HG02678 (cell line): ENCODE results near the gene NPEPL1.

Source experiments
- ATAC-seq: cut with Tn5 transposase; IDR thresholded peaks from one replicate; pipeline ENCODE4 v1.9.1; 2021; ENCODE audit warnings: mild to moderate bottlenecking, moderate library complexity; ENCODE audit not compliant: unreplicated experiment

NPEPL1 gene

DNA sequence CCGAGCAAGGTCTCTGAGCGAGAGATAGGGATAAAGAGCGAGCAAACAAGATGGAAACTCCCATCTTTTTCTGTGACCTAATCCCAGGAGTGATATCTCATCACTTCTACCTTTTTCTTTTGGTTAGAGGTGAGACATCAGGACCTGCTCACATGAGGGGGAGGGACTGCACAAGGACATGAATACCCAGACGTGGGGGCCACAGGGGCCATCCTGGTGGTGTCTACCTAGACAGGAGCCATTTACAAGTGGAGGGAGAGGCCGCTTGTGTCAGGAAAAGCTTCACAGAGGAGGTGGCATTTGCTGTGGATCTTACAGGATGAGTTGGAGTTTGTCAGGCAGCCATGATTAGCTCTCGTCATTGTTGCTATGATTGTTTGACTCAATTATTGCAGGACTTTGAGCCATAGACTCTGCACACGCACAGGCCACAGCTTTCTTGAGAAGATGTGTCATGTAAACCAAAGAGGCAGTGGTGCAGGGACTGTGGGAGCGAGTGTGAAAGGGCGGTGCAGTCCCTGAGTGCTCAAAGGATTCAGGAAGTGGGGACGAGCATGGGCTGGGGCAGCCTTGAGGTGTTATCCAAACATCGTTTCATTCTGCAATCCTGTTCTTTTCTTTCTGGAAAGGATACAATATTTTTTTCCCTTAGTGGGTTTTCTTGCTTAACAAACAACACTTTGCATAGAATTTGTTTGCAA is 7.7 kb downstream of the NPEPL1 start:
- ATAC-seq = no peak

DNA sequence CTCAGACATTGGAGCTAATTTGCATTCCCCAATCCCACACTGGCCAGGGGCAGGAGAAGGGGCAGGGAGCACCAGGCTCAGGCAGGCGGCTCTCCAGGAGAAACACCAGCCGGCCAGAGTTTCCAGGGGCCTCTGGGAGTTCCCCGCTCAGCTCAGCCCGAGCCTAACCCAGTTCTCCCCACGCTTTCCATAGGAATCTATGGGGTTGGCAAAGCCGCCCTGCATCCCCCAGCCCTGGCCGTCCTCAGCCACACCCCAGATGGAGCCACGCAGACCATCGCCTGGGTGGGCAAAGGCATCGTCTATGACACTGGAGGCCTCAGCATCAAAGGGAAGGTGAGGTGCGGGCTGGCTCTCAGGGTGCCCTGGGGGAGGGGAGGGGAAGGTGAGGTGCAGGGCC is 8.2 kb downstream of the NPEPL1 start:
- ATAC-seq = no peak

DNA sequence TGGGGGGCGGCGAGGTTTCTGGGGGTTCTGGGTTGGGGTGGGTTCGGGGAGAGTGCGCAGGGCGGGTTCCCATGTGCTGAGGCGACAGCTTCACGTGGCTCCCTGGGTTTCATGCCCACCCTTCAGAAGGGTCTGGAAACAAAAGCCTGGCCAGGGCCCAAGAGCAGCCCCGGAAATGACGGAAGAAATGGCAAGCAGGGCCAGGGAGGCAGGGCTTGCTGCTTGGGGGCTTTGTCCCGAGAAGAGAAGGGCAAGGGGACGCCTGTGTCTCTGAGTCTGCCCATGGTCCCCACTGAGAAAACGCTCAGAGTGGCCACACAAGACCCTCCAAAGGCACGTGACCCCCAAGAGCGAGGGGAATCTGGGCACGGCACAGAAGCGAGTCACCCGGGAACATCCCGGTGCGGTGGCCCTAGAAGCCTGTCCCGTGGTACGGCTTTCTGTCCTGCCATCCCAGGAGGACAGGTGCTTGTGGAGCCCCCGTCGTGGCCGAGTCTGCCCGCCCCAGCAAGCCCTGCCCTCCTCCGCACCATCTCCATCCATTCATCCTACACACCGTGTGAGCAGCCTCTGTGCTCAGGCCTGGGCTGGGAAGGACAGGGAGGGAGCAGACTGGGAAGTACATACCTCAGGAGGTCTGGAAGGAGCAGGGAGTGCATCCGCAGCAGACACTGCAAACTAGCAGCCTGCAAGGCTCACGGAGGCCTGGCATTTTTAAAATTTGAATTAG is 9.0 kb downstream of the NPEPL1 start:
- no peak for ATAC-seq

DNA sequence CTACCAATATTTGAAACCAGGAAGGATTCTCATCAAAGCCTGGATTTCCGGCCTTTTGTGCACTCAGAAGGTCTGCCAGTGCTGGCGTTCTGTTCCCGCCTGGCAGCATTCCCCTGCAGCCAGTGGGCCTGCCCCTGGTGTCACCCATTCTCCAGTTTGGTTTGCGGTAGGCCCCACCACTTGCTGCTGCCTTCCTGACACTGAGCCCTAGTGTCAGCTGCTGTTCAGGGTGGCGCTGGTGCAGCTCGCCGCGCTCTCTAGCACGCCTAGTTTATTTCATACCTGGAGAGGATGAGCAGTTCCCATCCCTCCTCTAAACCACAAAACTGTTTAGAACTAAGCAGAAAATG is 9.5 kb downstream of the NPEPL1 start:
- ATAC-seq = no peak

DNA sequence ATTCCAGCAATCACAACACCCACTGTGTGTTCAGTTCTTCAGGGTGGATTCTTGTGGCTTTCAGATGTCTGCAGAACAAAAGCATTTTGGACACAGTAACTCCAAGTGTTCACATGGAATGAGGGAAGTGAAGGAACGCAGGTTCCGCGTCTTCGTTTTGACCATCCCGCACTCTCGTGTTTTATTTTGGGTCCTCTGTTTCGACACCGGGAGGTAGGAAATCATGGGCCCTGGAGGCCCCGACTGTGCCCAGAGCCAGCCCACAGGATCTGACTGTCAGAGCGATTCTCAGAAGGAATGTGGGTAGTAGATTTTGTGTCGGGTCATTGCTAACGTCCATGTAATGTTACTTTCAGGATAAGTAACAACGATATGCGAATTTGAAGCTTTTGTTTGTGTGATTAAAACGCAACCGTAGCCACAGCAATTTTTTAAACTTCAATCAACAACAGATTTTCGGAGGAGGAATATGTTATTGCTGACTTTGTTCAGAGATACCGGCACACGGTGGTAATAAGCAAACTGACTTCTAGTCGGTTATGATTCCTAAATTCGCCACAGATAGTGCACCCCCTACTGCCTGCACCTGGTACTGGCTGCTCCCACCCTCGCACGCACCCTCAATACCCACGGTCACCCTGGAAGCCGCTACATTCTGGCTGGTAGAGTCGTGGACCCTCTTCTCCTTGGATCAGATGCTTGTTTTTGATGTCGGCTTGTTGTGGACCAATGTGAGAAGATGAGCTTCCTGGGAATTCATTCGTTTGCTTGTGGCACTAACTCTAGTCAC is 10.5 kb downstream of the NPEPL1 start:
- ATAC-seq = no peak

DNA sequence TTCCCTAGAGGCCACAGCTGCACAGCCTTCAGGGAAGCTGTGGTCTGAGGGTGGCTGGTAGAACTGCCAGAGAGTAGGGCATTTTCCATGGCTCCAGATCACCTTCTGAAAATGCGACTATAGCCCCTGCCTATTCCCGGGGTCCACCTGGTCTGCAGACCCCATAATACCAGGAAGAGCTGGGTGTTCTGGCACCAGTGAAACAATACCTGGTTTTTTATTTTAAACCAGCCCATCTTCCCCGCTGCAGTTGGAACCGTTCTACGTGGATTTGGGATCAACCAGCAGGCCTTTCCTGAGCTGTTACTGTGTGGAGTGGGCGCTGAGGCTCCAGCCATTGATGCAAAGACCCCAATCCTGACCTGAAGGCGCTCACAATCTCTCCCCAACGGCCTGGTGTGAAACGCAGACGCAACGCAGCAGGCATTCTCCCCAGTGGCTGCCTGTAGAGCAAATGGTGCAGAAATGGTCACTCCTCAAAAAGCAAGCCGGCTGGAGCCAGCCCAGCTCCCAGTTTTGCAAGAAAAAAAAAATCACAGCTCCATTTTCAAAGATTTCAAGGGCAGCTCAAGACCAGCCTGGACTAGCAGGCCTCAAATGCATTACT is 11.3 kb downstream of the NPEPL1 start:
- no peak for ATAC-seq

DNA sequence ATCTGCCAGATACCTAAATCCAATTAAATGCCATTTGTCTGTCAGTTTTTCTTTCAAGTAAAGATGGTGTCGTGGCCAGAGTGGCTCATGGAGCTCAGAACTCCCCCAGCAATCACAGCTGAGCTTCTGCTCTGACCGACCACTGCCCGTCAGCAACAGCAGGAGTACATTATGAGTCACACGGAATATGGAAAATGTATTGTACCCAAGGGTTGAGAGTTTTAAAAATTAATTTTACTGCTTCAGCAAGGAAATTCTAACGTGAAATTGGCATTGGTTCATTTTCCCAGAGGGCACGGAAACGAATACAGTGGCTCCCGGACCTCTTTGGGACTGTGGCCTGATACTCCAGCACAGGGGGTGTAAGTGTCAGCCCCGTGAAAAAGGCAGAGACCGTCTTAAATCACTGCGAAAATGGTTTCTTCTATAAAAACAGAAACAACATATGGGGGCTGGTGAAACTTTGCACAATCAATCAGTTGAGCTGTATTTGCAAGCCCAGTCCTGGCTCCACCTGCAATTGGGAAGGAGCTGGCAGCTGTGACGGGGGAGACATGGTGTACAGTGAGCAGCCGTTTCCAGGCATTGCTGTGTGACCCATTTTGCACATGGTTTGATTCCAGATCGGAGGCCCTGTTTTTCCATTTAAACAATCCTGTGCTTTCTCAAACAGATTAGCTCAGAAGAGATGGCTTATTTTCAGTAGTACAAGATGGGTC is 12.8 kb downstream of the NPEPL1 start:
- ATAC-seq = no peak

DNA sequence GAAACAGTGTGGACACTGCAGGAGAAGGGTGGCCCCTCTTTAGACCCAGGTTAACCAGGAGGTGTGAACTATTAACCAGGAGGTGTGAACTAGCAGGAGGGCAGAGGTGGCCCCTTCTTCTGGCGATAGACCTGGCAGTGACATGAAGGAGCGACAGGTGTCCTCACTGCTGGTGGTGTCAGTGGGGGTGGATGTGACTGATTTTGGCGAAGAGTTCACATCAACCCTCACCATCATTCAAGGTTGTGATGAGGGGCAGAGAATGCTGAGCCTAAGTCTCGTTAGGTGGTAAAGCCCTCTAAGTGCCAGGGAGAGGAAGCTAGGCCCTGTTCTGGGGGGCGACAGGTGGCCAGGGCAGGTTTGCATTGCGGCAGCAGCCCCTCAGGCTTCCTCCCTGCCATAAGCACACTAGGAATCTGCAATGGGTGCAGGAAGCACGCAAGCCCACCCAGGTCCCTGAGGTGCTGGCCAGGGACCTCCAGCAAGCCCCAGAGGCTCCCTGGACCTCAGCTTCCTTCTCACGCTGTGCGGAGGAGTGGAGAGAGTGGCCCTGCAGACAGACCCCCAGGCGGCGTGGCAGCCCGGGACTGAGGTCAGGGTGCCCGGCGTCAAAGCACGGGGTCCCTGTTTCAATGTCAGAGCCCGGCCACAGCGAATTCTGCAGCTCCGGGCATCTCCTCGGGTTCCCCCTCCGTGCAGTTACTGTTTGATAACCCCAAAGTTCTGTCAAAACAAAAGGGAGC is 13.7 kb downstream of the NPEPL1 start:
- no peak for ATAC-seq

DNA sequence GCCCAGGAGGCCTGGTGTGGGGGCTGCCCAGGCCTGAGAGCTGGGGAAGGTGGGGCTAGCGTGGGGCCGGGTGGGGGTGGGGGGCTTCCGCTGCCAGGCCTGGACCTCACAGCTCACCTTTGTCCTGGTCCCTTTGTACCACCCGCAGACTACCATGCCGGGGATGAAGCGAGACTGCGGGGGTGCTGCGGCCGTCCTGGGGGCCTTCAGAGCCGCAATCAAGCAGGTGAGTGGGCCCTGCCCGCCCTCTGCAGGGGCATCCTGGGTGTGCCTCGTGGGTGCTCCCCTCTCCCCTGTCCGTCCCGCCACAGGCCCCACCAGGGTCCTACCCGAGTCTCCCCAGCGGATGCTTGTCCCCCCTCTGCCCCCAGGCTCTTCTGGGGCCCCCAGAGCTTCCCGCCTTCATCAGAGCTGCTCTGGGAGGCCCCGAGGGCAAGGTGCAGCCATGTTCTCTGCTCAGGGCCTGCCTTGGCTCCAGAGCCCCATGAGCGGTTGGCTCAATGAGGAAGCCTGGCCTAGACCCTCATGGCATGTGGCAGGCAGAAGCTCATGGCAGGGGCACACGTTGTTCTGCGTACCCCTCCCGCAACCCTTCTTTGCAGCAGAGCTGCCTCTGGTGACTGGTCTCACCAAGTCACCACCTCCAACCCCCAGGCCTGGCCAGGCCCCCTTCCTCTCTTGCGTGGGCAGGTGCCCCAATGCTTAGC is 14.5 kb downstream of the NPEPL1 start:
- no peak for ATAC-seq

DNA sequence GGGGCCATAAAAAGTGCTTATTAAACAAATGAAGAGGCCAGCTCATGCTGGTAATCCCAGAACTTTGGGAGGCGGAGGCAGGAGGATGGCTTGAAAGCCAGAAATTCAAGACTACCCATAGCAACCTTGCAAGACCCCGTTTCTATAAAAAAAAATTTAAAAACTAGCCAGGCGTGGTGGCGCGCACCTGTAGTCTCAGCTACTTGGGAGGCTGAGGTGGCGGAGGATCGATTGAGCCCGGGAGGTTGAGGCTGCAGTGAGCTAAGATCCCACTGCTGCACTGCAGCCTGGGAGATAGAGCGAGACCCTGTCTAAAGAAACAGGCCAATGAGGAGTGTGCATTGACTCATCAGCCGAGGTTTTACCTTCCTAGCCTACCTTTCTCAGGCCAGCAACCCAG is 15.2 kb downstream of the NPEPL1 start:
- ATAC-seq = no peak

DNA sequence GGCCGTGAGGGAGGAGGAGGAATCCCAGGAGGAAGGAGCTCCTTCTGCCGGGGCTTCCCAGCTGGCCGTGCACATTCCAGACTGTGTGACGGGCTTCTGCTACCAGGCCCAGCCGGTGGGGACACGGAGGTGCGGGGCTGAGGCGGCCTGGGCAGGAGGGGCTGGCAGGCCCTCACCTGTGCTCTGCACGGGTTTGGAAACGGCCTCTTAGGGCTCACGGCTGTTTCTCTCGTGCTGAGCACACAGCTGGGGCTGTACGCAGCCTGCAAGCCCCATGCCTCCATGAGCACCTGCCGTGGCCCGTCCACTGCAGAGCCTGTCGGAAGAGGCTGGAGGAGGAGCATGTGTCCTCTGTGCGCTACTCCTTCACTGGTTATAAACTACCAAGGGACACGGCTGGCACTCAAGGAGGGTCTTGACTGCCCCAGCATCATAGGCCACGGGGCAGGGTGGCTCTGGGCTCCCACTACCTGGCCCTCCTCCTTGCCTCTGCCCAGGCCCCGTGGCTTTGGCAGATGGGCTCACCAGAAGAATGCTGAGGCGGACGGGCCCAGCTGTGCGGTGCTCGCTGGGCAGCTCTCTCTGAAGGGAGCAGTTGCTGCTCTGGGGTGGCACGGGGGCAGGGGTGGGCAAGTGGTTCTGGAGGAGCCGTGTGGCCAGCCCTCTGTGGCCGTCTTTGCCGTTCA is 15.8 kb downstream of the NPEPL1 start:
- ATAC-seq = no peak

DNA sequence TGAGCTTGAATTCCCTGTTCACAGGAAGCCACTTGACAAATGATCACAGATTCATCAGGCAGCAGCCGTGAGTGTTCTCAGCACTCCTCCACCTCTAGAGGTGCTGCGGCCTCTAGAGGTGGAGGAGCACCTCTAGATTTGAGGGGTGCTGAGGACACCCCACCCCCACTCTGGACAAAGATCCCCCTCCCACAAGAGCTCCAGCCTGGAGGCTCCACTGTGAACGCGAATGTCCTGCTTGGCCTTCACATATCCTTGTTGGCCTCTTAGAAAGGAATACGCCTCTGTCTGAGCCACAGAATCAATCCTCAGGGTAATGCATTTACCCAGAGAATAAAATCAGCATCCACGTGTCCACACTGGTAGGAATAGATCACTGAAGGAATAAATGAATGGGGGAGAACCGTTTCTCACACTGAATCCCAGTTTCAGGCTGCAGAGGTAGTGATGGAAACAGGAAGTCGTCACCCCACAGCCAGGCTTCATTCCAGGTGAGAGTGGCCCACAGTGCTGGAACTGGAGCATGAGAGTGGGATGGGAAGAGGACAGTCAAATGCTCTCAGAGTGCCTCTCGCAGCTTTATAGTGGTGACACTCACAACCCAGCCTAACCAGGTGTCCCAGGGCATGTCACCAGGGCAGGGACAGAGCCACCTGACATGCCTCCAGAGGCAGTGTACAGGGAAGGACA is 16.6 kb downstream of the NPEPL1 start:
- ATAC-seq = no peak

DNA sequence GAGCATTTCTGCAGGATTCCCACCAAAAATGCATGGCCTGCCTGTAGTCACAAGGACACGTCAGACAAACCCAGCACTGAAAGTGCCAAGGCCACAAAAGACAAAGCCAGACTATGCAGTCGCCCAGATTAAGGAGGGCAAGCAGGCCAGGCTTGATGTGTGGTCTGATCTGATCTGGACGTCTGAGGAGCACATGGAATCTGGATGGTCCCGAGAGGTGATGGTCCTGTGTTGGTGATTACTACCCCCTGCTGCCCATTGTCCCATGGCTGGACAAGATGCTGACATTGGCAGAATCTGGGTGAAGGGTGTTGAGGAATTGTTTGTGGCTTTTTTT is 17.1 kb downstream of the NPEPL1 start:
- no peak for ATAC-seq

DNA sequence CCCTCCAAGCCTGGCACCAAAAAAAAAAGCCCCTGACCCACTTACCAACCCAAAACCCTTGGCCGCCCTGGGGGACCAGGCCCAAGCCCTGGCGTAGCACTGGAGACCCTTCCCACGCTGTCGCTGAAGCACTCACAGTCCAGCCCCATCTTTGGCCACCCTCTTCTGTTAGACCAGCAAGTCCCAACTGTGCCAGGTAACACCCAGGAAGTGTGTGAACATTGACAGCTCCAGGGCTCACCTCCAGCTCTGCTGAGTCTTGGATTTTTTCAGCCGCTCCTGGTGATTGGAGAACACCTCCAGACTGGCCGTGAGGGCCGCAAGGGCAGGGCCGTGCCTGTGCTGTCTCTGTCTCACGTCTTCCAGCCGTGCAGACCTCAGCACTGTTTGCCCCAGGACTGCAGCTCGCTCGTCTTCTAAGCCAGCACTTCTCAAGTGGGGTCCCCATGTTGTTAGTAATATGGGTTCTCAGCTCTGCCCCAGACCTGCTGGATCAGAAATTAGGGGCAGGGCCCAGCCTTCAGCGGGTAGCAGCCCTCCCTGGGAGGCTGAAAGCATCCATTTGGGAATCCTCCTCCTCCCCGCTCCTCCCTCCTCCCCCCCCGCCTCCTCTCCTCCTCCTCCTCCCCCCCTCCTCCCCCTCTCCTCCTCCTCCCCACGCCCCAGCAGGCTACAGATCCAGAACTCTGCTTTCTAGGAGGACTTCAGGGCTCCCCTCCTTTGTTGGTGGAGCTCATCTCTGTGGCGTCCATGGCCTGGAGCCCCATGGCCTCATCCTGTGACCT is 18.1 kb downstream of the NPEPL1 start:
- no peak for ATAC-seq

DNA sequence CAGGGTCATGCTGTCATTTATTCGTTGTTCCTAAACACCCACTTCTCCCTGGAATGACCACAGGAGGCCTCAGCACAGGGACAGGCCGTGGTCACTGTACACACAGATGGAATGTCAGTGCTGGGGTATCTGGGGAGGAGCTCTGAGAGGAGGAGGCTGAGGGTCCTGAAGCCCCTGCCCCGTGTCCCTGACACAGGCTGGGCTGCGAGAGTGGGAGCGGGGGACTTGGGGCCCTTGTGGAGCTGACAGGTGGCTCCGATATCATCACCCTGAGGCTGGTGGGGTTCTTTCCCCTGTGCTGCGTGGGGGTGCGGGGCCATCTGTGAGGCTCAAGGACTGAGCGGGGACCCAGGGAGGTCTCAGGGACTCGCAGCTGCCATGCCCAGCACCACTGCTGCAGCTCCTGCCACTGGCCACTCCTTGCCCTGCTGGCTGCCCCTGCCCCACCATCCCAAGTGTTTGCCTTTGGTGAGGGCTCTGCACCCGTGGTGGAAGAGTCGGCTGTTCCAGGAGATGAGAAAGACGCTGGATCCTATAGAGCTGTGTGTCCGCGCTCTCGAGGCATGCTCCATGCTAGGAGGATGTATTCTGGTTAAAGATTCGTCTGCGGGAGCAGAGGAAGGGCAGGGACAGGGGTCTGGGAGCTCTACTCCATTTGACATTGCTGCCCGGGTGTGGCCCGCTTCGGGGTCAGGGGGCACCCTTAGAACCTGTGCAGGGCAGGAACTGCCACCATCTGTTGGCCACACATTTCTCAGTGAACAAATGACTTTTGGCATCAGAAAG is 18.9 kb downstream of the NPEPL1 start:
- ATAC-seq = no peak

DNA sequence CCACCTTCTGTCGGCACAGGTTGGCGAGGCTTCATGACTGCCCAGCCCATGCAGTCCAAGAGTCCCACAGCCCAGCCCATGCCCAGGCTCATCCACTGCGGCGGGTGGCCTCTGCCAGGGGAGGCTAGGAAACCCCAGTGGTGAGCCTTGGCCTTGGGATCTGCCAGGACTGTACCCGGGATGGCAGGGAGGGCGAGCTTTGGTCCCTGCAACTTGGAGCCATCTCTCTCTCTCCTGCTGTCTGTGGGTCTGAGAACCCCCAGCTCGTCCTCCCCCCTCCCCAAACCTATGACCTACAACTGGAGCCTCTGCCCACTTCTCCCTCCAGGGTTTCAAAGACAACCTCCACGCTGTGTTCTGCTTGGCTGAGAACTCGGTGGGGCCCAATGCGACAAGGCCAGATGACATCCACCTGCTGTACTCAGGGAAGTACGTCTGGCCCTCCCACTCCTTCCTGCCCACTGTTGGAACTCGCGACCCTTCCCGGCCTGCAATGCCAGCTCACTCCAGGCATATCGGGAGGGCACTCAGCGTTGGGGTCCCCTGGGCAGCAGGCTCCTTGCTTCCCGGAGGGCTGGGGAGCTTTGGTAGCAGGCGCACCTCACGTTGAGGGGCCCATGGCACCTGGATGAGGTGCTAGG is 19.7 kb downstream of the NPEPL1 start:
- ATAC-seq = no peak
